Measurements from ENCODE around the gene RGS12.

RGS12 gene

GRCh38 chr4:3292571-3293400, at the start of gene RGS12:
Gene RGS12, plus strand, starts transcription at chr4:3293021. Its CDS starts 23,150 bp downstream, at chr4:3316171.
- Histone ChIP-seq H3K27ac (peak within 1 kb of the TSS; percentile 94 to 96), H3K4me1 (peaks cover 0 to 22% (median 17%) of the 10 kb centered on the region in 4 donors), H3K9me3 (peaks cover 0 to 4% (median 0%) of the 10 kb centered on the region in 3 donors), H3K4me3 (peak within 1 kb of the TSS; percentile 82 to 83), H3K27me3 (peaks cover 0 to 8% of the 10 kb centered on the region in 2 donors), H3K36me3 (no peaks in the 10 kb centered on the region)
- intact Hi-C loops (cut with DNase I; ENCODE audit: low total_unique reads): no loop called here
- DNase-seq: peak; percentile 93 to 98
- TF ChIP-seq CTCF (IDR thresholded peaks at IDR 0.05): no peak

DNA sequence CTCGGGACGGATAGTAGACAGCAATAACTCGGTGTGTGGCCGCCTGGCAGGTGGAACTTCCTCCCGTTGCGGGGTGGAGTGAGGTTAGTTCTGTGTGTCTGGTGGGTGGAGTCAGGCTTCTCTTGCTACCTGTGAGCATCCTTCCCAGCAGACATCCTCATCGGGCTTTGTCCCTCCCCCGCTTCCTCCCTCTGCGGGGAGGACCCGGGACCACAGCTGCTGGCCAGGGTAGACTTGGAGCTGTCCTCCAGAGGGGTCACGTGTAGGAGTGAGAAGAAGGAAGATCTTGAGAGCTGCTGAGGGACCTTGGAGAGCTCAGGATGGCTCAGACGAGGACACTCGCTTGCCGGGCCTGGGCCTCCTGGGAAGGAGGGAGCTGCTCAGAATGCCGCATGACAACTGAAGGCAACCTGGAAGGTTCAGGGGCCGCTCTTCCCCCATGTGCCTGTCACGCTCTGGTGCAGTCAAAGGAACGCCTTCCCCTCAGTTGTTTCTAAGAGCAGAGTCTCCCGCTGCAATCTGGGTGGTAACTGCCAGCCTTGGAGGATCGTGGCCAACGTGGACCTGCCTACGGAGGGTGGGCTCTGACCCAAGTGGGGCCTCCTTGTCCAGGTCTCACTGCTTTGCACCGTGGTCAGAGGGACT, 49.6 kb upstream of the RGS12 start:
- no peaks in the 10 kb centered on the region for H3K27me3 ChIP-seq
- no peak for TF ChIP-seq CTCF (IDR thresholded peaks at IDR 0.05)
- H3K4me1 ChIP-seq: no peaks in the 10 kb centered on the region
- no peak overlapping the region for H3K4me3 ChIP-seq
- DNase-seq: no peak
- intact Hi-C loops (cut with DNase I; ENCODE audit: low total_unique reads): no loop called here
- peaks cover 22 to 56% (median 26%) of the 10 kb centered on the region in 3 donors for H3K36me3 ChIP-seq
- H3K27ac ChIP-seq: no peak overlapping the region
- H3K9me3 ChIP-seq: no peaks in the 10 kb centered on the region

- intact Hi-C loops (cut with DNase I; ENCODE audit: low total_unique reads): no loop called here
- no peak for DNase-seq
- Histone ChIP-seq H3K27me3 (no peaks in the 10 kb centered on the region), H3K4me1 (no peaks in the 10 kb centered on the region), H3K36me3 (peaks cover 15 to 48% (median 18%) of the 10 kb centered on the region in 3 donors), H3K4me3 (no peak overlapping the region), H3K27ac (no peak overlapping the region), H3K9me3 (no peaks in the 10 kb centered on the region)
- TF ChIP-seq CTCF (IDR thresholded peaks at IDR 0.05): no peak
These were observed 48.8 kb upstream of the RGS12 start for GRCh38 chr4:3244002-3244401.

DNA sequence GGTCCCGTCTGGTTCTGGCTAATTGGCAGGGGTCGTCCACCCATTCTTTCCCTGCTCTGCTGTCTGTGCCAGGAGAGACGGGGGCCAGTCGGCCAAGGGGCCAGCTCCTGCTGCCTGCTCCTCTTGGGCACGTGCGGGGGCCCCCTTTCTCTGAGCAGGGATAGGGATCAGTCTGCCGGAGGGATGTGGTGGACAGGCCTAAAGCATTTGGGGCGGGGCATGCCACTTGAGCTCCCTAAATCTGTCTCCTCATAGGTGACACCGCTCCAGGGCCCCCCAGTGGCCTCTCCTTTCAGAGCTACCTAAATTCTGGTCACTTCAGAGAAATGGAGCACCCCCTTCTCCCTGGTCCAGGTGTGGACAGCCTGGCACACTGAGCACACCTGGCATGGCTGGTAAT, 48.1 kb upstream of the RGS12 start:
- H3K27ac ChIP-seq: no peak overlapping the region
- H3K4me1 ChIP-seq: no peaks in the 10 kb centered on the region
- no peak overlapping the region for H3K4me3 ChIP-seq
- DNase-seq: no peak
- intact Hi-C loops (cut with DNase I; ENCODE audit: low total_unique reads): no loop called here
- H3K36me3 ChIP-seq: peaks cover 7 to 41% (median 11%) of the 10 kb centered on the region in 3 donors
- H3K27me3 ChIP-seq: no peaks in the 10 kb centered on the region
- no peaks in the 10 kb centered on the region for H3K9me3 ChIP-seq
- TF ChIP-seq CTCF (IDR thresholded peaks at IDR 0.05): no peak

DNA sequence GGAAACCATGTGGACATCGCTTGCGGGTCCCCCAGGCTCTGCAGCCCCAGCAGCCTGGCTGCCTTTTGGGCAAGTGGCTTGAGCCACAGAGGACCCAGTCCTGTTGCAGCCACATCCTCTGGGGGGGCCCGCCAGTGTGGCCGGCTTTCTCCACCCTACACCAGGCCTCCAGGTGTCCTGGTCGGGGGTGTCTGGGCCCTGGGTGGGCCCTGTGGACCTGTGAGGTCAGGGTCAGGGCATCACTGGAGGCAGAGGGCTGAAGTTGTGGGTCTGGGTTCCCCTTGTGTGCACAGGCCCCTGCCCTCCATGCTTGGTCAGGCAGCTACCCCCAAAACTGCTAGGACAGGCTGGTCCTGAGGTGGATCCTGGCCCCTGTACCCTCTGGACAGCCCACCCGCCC, 47.1 kb upstream of the RGS12 start:
- intact Hi-C loops (cut with DNase I; ENCODE audit: low total_unique reads): no loop called here
- Histone ChIP-seq H3K4me1 (no peaks in the 10 kb centered on the region), H3K9me3 (no peaks in the 10 kb centered on the region), H3K27ac (no peak overlapping the region), H3K36me3 (peaks cover 0 to 32% (median 2%) of the 10 kb centered on the region in 3 donors), H3K27me3 (no peaks in the 10 kb centered on the region), H3K4me3 (no peak overlapping the region)
- no peak for TF ChIP-seq CTCF (IDR thresholded peaks at IDR 0.05)
- no peak for DNase-seq

All from tibial artery (tissue), 4 donors.